Fibroblast of peridontal ligament (primary cell): Measurements from ENCODE around the gene LSM4.

ENCODE experiments used
- DNase-seq: peaks from one replicate; pipeline ENCODE4 v3.0.0-alpha.2; 2010; ENCODE audit errors: extremely low read depth

The LSM4 gene

DNA sequence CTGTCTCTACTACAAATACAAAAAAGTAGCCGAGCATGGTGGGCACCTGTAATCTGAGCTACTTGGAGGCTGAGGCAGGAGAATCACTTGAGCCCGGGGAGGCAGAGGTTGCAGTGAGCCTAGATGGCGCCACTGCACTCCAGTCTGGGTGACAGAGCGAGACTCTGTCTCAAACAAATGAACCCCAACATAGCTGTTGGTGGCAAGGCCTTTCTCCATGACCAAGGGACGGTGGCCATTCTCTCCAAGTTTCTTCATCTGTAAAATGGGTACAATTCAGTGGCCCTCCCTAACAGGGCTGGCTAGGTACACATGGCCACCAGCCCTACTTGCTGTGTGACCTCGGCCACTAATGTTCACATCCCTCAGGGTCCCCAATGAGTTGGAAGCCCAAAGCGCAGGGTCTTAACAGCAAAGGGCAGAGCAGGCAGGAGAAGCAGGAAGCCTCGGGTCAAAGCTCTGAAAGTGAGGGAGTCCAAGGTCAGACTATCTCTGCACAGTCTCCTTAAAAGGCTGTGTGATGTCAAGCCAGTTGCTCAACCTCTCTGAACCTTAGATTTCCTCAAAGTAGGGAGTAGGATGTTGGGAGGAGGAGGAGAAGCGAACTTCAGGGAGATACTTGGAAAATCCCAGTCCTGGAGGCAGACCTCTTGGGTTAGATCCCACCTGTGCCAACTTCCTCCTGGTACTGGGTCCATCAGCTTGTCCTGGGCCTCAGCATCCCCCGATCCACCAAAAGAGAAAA is 44.2 kb downstream of the LSM4 start:
- DNase-seq = peak; percentile 44

DNA sequence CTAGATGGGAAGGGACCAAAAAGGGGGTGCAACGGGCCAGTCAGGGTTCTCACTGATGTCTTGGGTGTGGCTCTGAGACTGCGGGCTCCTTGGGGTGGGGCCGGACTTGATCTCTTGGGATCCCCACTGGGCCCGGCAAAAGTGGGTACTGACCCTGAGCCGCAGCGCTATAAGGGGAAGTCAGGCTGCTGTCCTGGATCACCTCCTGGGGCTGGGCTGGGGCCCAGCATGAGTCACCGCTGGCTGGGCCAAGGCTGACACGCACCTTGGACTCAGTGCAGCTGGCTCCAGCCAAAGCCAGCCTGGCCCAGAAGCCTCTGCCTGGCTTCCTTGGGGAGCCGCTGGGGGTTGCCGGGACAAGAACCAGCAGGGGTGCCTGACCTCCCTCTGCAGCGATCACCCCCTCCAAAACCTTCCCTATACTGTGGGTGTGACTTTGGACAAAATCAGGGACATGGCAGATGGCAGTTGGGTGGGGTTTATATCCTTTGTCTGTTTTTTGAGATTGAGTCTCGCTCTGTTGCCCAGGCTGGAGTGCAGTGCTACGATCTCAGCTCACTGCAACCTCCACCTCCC is 48.0 kb downstream of the LSM4 start:
- DNase-seq = peak; percentile 85

DNA sequence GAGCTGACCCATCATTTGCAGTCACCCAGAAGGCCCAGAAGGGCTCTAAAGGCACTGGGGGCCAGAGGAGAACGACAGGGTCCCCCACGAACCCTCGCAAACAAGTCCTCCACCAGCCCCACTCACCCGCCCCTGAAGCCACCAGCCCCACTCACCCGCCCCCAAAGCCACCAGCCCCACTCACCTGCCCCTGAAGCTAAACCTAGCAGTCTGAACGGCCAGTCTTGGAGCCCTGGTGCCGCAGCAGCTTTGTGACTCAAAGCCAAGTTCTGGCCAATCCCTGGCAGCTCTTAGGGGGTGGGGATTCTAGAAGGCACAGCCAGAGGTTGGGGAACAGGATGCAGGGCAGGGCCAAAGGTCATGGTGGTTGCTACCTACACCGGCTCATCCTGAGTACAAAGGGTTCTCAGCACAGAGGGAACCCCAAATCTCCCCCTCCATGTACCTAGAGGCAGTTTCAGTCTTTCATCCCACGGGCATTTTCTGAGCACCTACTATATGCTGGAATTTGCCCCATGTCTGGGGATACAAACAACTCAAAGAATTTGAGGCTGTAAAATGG is 48.6 kb downstream of the LSM4 start, which contains the start of gene IQCN:
Gene IQCN, minus strand, starts transcription at position 234 of the 562 bp plus-strand sequence. CDS start 4,974 bp downstream, outside the sequence.
- no peak for DNase-seq

- no peak for DNase-seq
These were observed 49.2 kb downstream of the LSM4 start for GRCh38 chr19:18273561-18274218.

DNA sequence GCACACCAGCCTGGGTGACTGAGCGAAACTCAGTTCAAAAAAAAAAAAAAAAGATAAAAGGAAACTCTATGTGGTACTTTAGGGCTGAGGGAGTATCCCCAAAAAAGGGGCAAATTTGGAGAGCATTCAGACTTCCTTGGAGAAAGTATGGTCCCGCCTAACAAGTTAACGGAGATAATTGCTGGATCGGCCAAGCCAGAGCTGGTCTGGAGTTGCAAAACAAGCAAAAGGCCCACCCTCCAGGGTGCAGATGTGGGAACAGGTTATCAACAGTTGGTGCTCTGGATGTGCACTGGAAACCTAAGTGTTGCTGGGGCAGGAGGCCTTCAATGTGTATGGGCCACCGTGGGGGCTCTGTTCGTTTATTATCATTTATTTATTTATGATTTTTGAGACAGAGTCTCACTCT is 51.4 kb downstream of the LSM4 start:
- no peak for DNase-seq

DNA sequence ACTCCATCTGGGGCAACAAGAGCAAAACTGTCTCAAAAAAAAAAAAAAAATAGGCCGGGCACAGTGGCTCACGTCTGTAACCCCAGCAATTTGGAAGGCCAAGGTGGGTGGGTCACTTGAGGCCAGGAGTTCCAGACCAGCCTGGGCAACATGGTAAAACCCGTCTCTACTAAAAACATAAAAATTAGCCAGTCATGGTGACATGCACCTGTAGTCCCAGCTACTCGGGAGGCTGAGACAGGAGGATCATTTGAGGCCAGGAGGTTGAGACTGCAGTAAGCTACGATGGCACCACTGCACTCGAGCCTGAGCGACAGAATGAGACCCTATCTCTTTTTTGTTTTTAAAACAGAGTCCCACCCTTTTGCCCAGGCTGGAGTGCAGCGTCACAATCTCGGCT is 52.5 kb downstream of the LSM4 start:
- DNase-seq = no peak

DNA sequence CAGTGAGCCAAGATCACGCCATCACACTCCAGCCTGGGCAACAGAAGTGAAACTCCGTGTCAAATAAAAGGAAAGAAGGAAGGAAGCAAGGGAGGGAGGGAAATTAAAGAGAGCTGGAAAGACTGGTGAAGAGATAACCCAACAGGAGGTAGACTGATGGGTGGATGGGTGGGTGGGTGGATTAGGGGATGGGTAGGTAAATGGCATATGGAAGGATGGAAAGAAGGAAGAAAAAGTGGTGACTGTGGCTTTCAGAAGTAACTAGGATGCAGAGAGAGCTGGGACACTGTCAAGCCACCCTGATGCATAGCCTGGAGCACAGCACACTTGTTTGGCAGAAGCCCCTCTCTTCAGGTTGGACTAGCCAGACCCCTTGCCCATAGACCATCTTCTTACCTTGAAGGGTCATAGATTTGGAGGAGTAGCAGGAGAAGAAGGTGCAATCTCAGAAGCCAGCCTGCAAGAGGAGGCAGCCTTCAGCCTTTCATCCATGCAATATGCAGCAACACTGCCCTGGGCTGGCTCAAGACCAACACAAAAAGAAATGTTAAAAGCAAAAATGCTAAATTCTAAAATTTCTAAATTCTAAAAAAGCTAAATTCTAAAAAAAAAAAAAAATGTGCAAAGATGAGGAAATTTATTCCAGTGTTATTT is 53.7 kb downstream of the LSM4 start:
- DNase-seq = no peak

- no peak for DNase-seq
These were observed 55.8 kb downstream of the LSM4 start for GRCh38 chr19:18266771-18267686.

GRCh38 chr19:18265582-18265981 is 57.3 kb downstream of the LSM4 start:
- DNase-seq = no peak

- no peak for DNase-seq
These were observed 57.8 kb downstream of the LSM4 start for GRCh38 chr19:18264971-18265540.

GRCh38 chr19:18264137-18264854 is 58.6 kb downstream of the LSM4 start:
- no peak for DNase-seq

DNA sequence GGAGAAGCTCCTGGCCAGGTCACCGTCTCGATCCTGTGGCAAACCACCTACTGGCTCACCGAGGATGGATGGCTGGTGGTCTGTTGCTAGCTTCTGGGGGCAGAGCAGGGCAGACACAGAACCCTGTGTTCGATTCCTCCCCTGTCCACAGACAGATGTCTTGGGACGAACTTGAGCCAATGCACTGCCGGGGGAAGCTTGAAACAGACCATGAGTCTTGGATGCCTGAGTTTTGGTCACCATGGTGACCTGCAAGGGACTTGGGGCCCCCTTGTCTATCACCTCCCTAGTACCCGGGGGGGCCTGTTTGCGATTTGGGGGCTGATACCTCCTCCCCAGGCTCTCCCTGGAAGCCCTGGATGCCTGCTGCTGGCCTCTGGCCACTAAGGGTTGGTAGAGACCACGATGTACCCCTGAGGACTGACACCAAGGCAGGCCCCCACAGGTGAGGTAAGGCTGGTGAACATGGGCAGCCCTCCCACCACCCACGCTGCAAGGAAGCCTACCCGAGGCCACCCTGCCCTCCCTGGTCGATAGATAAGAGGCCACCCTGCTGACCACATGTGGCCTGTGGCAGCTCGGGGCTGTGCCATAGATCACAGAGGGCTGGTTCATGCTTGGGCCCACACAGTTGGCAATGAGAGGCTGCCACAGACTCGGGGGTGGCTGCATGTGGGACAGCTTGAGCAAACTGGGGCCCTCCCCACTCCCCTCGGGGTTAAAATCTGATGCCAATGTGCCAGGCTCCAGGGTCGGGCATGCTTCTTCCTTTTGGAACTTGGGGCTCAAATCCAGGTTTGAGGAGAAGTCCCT is 59.3 kb downstream of the LSM4 start:
- no peak for DNase-seq

DNA sequence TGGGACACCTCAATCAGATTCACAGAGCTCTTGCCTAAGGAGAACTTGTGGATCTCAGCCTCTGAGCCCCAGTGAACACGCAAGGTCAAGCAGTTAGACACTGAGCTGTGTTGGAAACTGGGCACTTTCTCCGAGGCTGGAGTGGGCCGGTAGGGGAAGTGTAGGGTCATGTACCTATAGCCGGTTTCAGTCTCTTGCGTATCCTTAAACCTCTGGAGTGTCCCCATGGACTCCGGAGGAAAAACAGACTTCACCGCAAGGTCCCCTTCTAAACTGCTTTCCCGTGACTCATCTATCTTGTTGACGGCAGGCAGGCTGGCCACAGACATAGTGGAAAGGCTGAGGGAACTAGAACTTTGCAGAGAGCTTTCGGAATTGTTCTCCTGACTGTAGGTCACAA is 60.0 kb downstream of the LSM4 start:
- no peak for DNase-seq

- no peak for DNase-seq
These were observed 60.7 kb downstream of the LSM4 start for GRCh38 chr19:18262144-18262543.

DNA sequence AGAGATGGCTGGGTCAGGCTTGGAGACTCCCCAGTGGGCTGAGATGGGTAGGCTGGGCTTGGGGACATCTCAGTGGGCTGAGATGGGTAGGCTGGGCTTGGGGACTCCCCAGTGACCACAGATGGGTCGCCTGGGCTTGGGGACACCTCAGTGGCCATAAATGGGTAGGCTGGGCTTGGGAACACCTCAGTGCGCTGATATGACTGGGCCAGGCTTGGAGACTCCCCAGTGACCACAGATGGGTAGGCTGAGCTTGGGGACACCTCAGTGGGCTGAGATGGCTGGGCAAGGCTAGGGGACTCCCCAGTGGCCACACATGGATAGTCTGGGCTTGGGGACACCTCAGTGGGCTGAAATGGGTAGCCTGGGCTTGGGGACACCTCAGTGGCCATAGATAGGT is 61.4 kb downstream of the LSM4 start:
- DNase-seq = no peak

DNA sequence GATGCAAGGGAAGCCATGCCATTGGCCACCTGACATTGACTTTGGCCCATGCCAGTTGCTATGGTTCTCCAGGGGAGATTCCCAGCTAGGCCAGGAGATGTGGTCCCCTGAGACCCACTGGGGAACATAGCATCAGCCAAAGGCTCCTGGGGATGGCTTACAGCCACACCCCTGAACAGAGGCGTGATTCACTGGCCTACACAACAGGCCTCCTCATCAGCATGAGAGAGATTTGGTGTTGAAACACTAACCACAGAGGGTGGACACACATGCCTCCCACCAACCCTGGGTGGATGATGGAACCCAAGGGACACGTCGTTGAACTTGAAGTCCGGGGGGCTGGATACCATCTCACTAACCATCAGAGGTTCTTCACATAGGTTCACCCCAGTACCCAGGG is 63.0 kb downstream of the LSM4 start:
- peak; percentile 28 for DNase-seq

- DNase-seq = no peak
These were observed 65.1 kb downstream of the LSM4 start for GRCh38 chr19:18257503-18258470.
